ENCODE results near the gene YES1. TPM values are rescaled to one million over a fixed set of nuclear protein-coding genes. Genes with fewer than 3 reads are reported as not detected.

YES1 gene
- total and polyA plus RNA-seq, 8 donors: 36.9 to 69.9 (median 61.3) TPM

DNA sequence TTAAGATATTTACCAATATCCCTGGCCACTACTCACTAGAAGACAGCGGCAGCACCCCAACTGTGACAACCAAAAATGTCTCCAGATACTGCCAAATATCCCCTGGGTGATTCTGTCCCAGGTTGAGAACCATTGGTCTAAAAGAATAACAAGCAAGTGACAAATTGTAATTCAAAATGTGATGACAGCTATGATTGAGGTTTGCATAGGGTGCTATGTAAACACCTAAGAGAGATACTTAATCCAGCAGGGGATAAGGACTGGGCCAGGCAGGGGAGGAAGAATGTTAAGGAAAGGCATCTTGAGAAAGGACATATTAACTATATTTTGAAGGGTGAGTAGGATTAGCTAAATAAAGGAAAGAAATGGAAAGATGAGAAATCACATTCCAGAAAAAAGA lies 61.6 kb downstream of the YES1 start:
- intact Hi-C loops (cut with DNase I): no loop called here
- H3K4me1 ChIP-seq: no peaks in the 10 kb centered on the region
- ATAC-seq: peak; percentile 47
- TF ChIP-seq CTCF (IDR thresholded peaks at IDR 0.05): no peak
- peaks cover 0 to 19% of the 10 kb centered on the region in 2 donors for H3K36me3 ChIP-seq
- no peak for DNase-seq
- no peak overlapping the region for H3K27ac ChIP-seq
- no peaks in the 10 kb centered on the region for H3K27me3 ChIP-seq
- H3K4me3 ChIP-seq: no peak overlapping the region
- H3K9me3 ChIP-seq: no peaks in the 10 kb centered on the region

DNA sequence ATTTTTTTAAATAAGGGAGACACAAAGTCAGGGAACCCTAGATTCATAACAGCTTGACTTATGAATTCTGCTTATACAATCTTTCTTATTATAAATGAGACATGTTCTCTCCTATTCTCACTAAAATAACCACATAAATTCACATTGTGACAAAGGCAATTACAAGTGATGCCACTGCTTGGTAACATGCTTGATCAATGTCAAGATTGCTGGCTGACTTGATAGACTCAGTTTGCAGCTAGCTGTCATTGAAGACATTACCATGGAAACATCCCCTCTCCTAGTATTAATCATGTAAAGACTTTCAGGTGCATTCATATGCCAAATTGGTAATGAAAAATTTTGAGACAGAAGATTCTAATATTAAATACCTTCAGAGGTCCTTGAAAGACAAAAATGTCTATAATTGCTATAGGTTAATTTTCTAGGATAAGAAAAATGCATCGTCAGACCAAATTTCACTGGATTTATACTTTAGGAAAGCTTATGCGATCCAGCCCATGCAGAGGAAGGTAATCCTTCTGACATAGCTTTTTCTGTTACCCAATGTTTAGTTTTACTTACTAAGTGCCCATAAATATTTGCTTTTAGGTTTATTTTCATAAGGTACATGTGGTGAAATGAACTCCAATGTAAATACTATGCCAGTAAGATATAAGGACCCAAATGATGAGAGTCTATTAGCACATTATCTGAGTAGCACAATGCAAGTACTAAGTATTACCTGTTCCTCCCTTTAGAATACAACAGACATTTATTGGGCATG lies 67.0 kb downstream of the YES1 start:
- H3K4me1 ChIP-seq: no peaks in the 10 kb centered on the region
- intact Hi-C loops (cut with DNase I): loop anchor here in 1 of 2 donors (5.0 kb wide), 1 partner anchor 87 kb away; no protein-coding TSS in a partner anchor
- H3K36me3 ChIP-seq: peaks cover 0 to 15% of the 10 kb centered on the region in 2 donors
- H3K9me3 ChIP-seq: no peaks in the 10 kb centered on the region
- no peak for ATAC-seq
- no peaks in the 10 kb centered on the region for H3K27me3 ChIP-seq
- no peak overlapping the region for H3K4me3 ChIP-seq
- DNase-seq: no peak
- H3K27ac ChIP-seq: no peak overlapping the region
- no peak for TF ChIP-seq CTCF (IDR thresholded peaks at IDR 0.05)

GRCh38 chr18:741931-742512 lies 70.0 kb downstream of the YES1 start:
- peak in 2 of 4 donors; percentile 20 to 35 for DNase-seq
- Histone ChIP-seq H3K27ac (no peak overlapping the region), H3K9me3 (no peaks in the 10 kb centered on the region), H3K27me3 (no peaks in the 10 kb centered on the region), H3K36me3 (peaks cover 0 to 20% of the 10 kb centered on the region in 2 donors), H3K4me1 (no peaks in the 10 kb centered on the region), H3K4me3 (no peak overlapping the region)
- ATAC-seq: peak; percentile 92
- peak; percentile 69 to 73 for TF ChIP-seq CTCF (IDR thresholded peaks at IDR 0.05)
- intact Hi-C loops (cut with DNase I): loop anchor here in 1 of 2 donors (5.0 kb wide), 1 partner anchor 90 kb away; no protein-coding TSS in a partner anchor

DNA sequence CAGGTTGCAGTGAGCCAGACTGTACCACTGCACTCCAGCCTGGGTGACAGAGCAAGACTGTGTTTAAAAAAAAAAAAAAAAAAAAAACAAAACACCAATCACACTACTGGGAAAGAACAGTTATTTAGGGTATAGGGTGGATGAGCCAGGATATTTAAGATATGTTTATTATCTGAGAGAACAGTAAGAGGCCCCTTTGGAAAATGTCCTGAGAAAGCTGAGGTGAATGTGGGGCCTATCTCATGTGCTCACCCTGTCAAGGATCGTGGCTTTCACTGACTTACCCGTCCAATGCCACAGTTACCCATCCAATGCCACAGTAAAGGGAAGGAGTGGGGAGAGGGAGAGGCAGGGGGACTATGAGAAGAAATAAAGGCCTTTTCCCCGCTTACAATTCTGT lies 79.7 kb downstream of the YES1 start:
- no peak for TF ChIP-seq CTCF (IDR thresholded peaks at IDR 0.05)
- no peak for ATAC-seq
- no peak overlapping the region for H3K27ac ChIP-seq
- DNase-seq: no peak
- no peaks in the 10 kb centered on the region for H3K27me3 ChIP-seq
- no peaks in the 10 kb centered on the region for H3K9me3 ChIP-seq
- H3K4me3 ChIP-seq: no peak overlapping the region
- peaks cover 0 to 44% of the 10 kb centered on the region in 2 donors for H3K36me3 ChIP-seq
- H3K4me1 ChIP-seq: no peaks in the 10 kb centered on the region
- intact Hi-C loops (cut with DNase I): no loop called here

DNA sequence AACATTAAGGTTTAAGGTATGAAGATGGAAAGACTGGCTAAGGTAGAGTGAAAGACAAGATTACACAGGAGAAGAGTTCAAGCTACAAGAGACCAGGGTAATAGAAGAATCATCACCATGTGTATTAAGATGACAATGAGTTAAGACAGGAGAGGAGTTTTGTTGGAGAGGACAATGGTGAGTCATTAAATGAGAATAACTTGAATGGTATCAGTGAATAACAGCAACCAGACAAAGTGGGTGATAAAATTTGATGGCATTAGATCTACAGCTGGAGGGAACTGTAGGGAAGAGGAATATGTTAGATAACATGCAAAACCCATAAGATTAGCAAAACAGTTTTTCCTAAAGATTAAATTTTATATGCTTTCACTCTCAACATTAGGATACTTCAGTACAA lies 80.9 kb downstream of the YES1 start:
- no peak for TF ChIP-seq CTCF (IDR thresholded peaks at IDR 0.05)
- no peaks in the 10 kb centered on the region for H3K4me1 ChIP-seq
- ATAC-seq (no peak), DNase-seq (no peak)
- H3K36me3 ChIP-seq: peaks cover 0 to 39% of the 10 kb centered on the region in 2 donors
- H3K4me3 ChIP-seq: no peak overlapping the region
- H3K27me3 ChIP-seq: no peaks in the 10 kb centered on the region
- intact Hi-C loops (cut with DNase I): no loop called here
- H3K27ac ChIP-seq: no peak overlapping the region
- H3K9me3 ChIP-seq: no peaks in the 10 kb centered on the region

Data from left lung (tissue), 10 donors.